Stimulated activated CD4-positive, alpha-beta T cell treated with anti-CD3 and anti-CD28 coated beads, Interleukin-4, amount 100 ng/mL, for 24 hours (primary cell): Measurements from ENCODE around the gene SMYD3.

Source experiments
- DNase-seq: peaks from one replicate; pipeline ENCODE4 v3.0.0-alpha.2; 2020

Gene SMYD3

DNA sequence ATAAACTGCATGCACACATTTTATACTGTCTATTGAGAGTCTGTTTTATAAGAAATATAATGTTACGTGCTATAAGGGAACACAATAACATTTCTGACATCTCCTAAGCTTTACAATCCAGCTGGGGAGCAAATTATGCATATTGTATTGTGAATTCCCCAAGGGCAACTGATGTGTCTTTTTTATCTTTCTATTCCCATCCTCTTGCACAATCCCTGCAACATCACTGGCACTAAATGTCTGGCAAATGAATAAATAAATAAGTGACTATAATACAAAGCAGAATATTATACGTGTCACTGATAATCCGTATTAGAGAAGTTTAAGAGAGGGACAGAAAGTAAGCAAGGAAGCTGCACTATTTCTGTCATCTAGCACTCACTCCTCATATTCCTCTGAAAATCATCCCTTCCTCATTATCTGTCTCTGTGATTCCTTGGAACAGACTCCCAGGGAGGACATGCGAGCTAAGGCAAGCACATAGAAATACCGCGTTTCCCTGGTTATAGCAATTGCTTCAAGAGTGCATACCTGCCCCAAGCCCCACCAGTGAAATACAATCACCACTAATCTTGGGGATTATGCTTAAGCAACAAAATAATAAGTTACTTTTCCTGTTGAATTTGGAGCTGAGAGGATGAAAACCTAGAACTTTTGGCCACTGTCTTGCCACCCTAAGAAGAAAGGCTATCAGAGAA, 205.4 kb downstream of the SMYD3 start:
- no peak for DNase-seq

DNA sequence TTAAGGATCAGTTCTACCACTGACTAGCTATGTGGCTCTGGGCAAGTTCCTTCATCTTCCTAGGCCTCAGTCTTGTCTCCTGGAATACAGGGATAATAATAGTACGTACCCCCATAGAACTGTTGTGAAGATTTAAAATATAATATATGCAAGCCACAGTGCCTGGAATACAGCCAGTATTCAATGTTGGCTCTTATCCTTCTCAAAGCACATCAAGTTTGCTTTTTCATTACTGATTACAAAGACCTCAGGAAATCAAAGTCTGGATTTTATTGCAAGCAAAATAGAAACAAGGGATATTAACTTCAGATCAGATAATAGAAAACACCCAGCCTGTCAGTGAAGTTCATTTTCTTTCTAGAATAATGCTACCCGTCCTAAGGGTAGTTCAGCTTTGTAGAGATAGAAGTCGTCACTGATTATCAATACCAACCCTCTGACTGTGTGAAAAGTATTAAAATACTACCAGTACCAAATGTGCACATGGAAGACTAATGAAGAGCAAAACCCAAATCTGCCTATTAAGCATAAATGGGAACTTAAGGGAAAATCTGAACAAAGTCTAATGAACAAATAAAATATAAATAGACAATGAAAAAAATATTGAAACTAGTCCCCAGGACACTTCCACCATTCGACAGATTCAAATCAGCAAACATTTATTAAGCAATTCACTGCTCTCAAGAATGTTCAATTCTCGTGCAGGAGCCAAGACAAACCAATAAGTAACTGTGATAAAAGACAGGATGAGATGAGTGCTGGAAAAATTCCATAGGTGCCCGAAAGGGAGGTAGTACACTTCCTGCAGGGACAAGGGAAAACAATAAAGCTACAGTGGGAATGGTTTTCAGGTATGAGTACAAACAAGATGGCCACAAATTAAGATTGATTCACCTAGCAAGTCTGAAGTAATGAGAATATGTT, 206.2 kb downstream of the SMYD3 start:
- DNase-seq, result no peak

DNA sequence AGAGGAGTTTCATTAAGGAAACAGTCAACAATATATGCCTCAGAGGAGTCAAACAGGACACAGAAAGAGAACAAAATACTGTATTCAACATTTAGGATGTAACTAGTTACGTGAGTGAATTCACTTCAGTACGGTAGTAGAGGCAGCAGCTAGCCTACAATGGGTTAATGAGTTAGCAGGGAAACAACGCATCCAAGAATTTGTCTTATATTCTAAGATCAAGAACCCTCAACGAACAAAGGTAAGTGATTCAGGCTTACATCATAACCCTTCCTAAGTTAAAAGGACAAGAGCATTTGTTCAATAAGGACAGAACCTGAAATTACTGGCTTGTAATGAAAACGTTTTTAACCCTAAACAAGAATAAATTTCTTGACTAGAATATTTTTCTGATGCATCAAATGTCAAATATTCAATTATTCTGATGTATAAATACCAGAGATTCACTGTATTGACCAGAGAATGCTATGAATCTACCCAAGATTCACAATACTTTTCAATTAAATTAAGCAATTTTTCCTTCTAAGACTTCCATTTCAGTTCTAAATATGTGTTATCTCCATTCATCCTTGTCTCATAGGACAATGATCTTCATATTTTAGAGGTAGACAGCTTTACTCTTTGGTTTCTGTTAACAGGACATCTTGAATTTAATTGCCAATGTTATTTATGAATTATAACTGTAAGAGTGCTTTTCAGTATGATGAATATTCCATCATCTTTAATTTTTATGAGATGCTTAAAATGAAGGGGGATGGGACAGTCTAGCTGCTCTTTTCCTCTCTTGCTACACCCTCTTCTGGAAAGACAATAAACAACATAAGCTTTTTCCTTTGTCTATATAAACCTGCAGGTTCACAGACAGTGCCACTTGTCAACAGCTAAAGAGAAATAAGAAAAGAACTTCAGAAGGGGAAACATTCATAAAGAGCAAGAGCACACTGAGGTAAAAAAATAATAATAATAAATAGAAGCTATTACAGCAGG, 209.5 kb downstream of the SMYD3 start:
- no peak for DNase-seq

DNA sequence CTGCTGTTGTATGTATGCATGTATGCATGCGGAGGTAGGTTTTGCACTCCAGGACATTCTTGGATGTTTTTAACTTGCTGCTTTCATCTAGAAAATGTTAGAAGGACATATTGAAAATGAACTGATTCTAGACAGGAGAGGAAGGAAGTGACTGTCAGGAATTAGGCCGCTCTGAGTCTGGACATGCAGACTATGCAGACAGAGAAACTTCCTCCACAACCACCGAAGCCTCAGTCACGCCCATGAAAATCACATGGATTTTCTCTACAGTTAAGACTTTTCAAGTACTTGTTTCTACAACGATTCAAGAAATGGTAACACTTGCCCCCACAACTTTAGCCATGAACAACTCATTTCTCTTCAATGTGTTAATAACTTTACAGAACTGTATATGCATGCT, 211.1 kb downstream of the SMYD3 start:
- DNase-seq, result no peak

DNA sequence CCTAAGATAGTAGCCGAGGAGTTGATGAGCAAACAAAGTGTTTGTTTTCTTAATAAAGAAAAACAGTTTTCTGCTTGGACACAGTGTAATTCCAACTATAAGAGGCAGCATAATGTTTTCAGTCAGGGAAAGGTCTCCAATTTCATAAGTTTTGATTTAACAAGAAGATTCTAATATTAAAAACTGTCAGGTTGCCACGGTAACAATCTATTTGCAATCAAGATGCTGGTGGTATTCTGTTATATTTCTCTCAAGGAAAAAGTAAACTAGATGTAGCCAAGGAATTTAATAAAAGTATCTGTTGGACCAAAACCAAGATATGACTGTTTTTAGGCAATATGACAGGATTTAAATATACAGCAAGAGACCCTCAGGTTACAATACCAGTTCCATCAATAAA, 211.7 kb downstream of the SMYD3 start:
- DNase-seq, result no peak

DNA sequence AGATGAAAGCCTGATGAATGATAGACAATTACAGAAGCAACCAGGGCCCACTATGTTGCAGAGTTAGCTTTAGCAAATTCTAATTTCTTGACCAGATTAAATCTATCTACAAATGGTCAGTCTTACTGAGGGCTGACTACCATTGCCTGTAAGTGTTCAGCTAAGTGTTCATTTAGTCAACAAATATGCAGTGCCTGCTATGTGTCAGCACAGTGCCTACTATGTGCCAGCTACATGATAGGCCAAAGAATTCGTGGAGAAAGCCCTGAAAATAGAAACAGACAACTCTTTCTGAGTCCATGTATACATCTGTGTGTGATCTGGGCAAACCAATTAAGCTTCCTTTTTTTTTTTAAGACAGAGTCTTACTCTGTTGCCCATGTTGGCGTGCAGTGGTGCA, 212.8 kb downstream of the SMYD3 start:
- DNase-seq, result no peak

DNA sequence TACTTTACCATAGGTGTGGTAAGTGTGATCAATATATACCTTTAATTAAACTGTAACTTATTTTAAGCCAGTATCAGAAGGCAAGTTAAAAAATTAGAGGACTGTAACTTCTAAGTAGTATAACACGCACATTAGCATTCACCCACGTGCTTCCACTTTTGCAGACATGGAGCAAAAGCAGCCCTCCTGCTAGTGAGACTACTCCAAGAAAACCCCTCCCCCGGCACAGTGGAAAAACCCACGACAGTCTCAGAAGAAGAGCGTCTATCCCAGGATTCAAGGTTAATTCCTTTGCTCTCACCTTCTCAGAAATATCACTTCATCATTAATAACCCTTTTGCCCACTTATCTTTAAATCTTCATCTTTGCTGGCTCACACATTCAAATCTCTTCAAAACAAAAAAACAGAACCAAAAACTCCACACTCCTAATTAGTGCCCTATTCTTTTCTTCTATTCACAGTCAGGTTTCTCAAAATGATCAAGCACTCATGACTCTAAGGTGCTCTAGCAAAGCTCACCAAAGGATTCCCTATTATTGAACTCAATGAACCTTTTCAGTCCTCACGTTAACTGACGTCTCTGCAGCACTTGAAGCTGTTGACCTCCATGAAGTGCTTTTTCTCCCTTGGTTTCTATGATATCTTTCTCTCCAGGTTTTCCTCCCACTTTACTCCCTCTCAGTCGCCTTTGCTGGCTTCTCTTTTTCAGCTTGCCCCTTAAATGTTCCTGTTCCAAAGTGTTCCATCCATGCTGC, 213.5 kb downstream of the SMYD3 start:
- no peak for DNase-seq

DNA sequence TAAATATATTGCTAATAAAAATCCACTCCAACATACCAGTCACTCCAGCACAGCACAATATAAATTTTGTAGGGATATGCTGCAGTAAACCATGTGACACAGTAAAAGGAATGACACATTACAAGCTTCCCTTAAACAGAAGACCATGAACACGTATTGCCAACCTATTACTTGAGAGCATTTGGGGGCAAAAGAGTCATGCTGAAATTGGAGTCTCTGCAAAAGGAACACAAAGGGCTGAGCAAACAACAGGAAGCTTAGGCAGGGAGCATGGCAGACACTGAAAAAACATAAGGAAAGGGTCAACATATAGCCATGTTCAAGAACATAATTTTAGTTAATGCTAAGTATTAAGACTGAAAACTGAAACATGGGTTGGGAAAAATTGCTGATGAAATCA, 214.5 kb downstream of the SMYD3 start:
- DNase-seq, result no peak

DNA sequence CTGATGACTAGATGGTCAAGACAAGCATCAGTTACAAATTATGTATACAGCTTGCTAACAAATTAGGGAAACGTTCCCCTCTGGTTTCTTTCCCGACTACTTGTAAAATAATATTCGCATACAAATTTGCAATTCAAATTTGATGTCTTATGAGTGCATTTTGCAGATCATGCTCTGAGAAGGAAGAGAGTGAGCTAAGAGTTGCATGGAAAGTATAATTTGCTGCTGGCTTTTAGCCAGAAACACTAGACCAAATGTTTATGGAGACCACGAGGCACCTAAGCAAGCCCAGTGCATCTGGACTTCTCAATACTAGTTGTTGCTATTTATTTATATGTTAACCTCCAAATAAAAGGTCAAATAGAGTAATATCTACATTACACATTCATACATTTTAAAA, 216.0 kb downstream of the SMYD3 start:
- DNase-seq, result no peak

DNA sequence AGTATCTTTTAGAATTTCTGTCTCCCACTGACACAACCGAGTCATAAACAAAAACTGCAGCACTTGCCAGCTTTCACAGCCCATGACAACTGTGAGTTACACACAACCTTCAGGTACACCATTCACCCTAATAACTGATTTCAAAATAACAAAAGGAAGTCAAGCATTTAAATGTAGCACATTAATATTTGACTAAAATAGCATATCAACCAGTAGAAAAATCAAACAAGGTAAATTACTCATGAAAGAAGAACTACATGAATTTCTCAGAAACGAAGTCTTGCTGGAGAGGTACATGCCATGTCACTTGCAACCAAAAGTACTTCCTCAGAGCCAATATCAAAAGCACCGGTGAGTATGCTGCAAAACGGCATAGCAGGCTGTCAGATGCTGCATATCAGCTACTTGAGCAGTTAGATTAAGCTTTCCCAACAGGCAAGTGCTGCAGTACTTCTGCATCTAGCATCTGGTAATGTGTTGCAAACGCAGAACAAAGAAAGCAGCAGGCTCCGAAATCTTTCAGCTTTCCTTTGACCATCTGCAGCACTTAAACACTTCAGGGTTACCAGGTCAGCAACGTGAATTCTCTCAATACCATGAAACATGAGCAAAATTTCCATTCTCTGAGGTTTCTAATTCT, 223.2 kb downstream of the SMYD3 start:
- no peak for DNase-seq

DNA sequence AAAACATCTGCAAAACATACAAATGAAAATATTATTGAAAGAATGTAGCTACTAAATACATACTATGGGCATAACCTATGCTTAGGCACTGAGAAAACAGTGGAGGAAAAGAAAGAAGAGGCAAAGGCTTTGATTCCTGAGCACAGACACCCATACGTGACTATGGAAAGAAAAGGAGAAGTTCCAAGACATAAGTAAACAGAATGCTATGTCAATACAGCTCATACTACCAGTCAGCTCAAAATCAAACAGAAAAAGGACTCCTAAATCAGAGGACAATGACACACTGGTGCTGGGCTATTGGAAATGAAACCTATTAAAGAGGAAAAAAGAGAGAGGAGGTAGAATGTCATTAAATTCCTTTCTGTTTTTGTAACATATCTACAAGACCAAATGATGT, 225.4 kb downstream of the SMYD3 start:
- no peak for DNase-seq

DNA sequence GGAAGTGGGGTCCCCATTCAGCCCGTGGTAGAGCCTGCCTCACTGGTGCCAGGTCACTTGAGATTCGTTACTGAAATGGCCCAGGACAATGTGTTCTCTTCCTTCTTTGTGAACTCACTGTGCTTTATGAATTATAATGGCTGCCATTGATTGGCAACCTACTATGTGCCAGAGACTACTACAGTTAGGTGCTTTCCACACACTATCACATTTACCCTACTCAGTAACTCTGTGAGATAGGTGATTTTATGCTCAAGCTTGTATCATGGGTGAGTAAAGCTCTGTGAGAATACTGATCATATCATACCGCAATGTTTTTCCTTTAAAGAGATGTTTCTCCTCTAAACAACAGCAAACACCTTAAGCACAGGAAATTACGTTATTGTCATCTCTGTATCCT, 225.9 kb downstream of the SMYD3 start:
- DNase-seq, result no peak

DNA sequence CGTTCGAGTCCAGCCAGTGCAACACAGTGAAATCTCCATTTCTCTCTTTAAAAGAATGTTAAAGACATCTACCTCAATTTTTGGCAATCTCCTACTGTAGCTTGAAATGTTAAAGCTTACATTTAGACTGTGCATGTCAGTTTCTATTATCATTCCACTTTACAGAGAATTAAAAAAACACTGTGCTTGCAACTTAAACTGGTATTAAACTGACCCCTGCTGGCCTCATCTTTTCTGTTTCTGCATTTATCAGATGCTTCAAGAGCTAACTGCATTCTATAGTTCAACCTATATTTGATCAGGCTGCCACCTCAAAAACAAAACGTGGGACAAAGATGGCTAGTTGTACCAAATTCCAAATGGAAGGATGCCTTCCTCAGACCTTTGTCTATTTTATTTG, 226.5 kb downstream of the SMYD3 start:
- DNase-seq, result no peak

DNA sequence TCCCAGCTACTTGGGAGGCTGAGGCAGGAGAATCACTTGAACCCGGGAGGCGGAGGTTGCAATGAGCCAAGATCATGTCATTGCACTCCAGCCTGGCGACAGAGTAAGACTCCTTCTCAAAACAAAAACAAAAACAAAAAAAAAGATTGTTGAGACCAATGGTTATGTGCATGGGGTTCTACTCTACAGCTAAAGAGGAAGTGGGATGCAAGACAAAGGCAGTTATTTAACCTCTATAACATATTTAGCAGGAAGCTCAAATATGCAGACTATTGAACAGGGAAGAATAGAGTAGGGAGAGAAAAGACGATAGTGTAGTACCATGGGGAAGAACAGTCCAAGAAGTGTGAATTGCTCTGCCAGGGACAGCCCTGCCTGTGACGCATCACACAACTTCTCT, 227.7 kb downstream of the SMYD3 start:
- DNase-seq, result no peak

DNA sequence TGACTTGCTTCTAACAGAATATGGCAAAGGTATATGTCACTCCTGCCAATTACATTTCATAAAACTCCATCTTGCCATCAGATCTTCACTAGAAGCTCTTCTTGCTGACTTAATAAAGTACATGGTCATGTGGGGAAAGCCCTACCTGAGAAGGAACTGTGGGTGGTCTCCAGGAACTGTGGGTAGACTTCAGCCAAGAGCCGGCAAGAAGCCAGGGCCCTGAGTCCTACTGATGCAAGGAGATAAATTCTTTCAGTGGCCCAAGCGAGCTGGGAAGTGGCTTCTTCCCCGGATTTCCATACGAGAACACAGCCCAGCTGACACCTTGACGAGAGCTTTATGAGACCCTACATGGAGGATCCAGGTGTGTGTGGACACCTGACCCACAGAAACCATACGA, 228.7 kb downstream of the SMYD3 start:
- DNase-seq, result no peak

DNA sequence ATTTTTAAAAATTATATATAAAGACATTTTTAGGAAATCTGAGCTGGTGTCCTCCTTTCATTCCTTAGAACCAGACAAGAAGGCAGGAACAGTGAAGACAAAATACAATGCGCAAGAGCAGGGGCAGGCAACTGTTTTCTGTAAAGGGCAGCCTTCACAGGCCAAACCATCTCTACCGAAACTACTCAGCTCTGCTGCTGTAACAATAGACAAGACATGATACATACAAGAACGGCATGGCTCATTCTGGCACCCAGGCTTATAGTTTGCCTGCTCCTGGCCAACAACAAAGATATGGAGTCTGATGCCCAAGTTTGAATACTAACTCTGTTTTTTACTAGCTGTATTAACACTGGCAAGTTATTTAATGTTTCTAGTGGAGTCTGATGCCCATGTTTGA, 232.0 kb downstream of the SMYD3 start:
- DNase-seq, result no peak

DNA sequence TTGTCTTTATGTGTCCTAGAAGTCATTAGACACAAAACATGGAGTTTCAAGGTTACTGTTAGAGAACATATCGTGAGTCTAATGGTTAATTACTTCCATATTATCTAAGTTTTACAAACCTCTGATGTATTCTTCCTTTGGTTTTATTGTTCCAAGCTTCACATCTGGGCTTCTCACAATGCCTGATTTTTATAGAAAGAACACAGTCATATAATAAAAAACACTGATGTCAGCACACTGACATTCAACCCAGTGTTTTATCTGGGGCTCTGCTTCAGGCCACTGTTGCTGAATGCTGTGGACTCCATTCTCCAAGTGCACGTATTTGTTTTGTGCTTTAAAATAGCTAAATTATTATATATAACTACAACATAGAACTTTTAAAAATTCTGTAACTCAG, 232.9 kb downstream of the SMYD3 start:
- no peak for DNase-seq

DNA sequence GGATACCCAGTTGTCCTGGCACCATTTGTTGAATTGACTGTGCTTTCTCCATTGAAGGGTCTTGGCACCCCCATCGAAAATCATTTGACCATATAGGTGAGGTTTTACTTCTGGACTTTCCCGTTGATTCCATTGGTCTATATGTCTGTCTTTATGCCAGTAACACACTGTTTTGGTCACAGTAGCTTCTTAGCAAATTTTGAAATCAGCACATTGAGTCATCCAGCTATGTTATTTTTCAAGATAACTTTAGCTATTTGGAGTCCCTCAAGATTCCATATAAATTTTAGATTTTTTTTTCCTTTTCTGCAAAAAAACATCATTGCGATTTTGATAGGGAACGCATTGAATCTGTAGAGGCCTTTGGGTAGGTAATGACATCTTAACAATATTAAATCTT, 235.6 kb downstream of the SMYD3 start:
- DNase-seq, result no peak

DNA sequence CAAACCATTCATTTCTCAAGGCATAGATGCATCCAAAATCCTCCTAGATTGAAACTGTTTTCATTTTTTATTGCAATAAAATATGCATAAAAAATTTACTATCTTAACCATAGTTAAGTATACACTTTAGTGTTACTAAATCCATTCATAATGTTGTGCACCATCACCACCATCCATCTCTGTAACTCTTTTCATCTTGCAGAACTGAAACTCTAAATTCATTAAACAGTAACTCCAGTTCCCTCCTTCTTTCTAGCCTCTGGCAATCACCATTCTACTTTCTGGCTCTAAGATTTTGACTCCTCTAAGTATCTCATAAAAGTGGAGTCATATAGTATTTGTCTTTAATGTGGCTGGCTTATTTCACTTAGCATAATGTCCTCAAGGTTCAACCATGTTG, 236.8 kb downstream of the SMYD3 start:
- no peak for DNase-seq

DNA sequence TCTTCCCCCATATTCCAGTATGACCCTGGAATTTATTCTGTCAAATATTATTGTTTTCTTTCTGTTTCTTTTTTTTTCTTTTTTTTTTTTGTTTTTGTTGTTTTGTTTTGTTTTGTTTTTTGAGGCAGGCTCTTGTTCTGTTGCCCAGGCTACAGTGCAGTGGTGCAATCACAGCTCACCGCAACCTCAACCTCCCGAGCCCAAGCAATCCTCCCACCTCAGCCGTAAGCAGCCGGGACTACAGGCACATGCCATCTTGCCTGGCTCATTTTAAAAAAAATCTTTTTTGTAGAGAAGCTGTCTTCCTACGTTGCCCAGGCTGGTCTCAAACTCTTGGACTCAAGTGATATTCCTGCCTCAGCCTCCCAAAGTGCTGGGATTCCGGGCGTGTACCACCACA, 237.6 kb downstream of the SMYD3 start:
- no peak for DNase-seq

DNA sequence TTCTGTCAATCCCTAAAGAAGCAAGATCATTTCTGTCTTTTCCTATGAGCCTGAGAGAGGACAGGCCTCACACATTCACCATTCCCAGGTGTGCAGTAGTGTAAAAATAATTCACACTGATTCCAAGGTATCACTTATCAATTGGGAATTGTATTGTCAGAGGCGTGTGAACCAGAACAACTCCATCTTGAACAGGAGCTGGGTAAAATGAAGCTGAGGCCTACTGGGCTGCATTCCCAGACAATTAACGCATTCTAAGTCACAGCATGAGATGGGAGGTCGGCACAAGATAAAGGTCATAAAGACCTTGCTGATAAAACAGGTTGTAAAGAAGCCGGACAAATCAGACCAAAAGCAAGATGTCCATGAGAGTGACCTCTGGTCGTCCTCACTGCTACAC, 239.2 kb downstream of the SMYD3 start:
- DNase-seq, result no peak

DNA sequence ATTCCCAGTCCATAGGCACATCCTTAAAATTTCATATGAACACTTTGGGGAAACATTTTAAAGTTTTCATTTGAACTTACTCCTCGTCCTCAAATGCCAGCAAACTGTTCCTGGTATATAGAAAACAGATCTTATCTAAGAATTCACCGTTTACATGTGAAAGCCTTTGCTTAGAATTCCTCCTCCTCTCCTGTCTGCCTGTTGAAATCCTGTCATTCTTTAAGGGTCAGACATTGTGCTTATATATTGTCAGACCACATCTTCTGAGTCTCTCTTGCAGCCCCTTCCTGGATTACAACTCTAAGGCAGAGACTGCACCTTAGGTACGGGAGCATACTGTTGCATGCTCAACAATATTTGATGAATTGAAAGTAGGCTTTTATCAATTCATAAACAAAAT, 239.7 kb downstream of the SMYD3 start:
- DNase-seq, result no peak
